IMR-90 (cell line): ENCODE measurements around the gene ESRRG. TPM values are rescaled to one million over a fixed set of nuclear protein-coding genes. Genes with fewer than 3 reads are reported as not detected.

ENCODE experiments used
- ATAC-seq: fragments of 200-7000 bp; cut with Tn5 transposase; 2 replicates; pipeline ENCODE4 v1.9.1; 2020; ENCODE audit warnings: low read depth, mild to moderate bottlenecking, moderate library complexity
- BruUV-seq: library from RNA; stranded (reverse); fragments of 400-500 nt; replicated peaks from 2 replicates; lab custom pipeline; 2021; lab: Mats Ljungman, UMichigan
- CTCF ChIA-PET: fragments of 300-600 bp; formaldehyde crosslinking; extraction: SDS; loops from one replicate; lab custom pipeline; 2021; ENCODE audit warnings: antibody characterized with exemption; lab: Yijun Ruan, JAX
- POLR2A ChIA-PET: fragments of 300-600 bp; sonication (Branson Sonifier 250); formaldehyde crosslinking; loops from one replicate; lab custom pipeline; 2022; ENCODE audit warnings: antibody characterized with exemption; ENCODE audit not compliant: unreplicated experiment; lab: Charles Lee
- DNase-seq: peaks from one replicate; pipeline ENCODE4 v3.0.0; 2013
- H2AFZ ChIP-seq: replicated peaks from 2 replicates; pipeline ENCODE3; 2013; ENCODE audit warnings: low read length, mild to moderate bottlenecking; ENCODE audit not compliant: poor library complexity
- H2AK5ac ChIP-seq: 2 replicates; pipeline ENCODE4 v1.6.1; 2013; ENCODE audit warnings: low read depth, low read length, inconsistent platforms
- H2AK9ac ChIP-seq: replicated peaks from 2 replicates; pipeline ENCODE3; 2013; ENCODE audit warnings: mild to moderate bottlenecking, low read depth, low read length, moderate library complexity; ENCODE audit not compliant: poor library complexity
- H2BK120ac ChIP-seq: 2 replicates; pipeline ENCODE4 v1.6.1; 2013; ENCODE audit warnings: low read depth, low read length, inconsistent platforms
- H2BK15ac ChIP-seq: 3 replicates; pipeline ENCODE4 v1.6.1; 2013; ENCODE audit warnings: low read depth, low read length, inconsistent platforms
- H2BK20ac ChIP-seq: 2 replicates; pipeline ENCODE4 v1.6.1; 2013; ENCODE audit warnings: low read depth, mild to moderate bottlenecking, inconsistent platforms, low read length, moderate library complexity
- H2BK5ac ChIP-seq: 2 replicates; pipeline ENCODE4 v1.6.1; 2013; ENCODE audit warnings: mild to moderate bottlenecking, low read depth, low read length, inconsistent platforms; ENCODE audit not compliant: poor library complexity, severe bottlenecking
- H3K14ac ChIP-seq: replicated peaks from 2 replicates; pipeline ENCODE4 v1.6.1; 2013; ENCODE audit warnings: low read depth, low read length, inconsistent platforms
- H3K18ac ChIP-seq: 2 replicates; pipeline ENCODE4 v1.6.1; 2013; ENCODE audit warnings: low read depth, low read length, control low read depth
- H3K23ac ChIP-seq: 2 replicates; pipeline ENCODE4 v1.6.1; 2013; ENCODE audit warnings: low read depth, low read length, inconsistent platforms
- H3K27ac ChIP-seq: 2 replicates; pipeline ENCODE4 v1.5.1; 2013; ENCODE audit warnings: mild to moderate bottlenecking, control low read depth, low read length; ENCODE audit not compliant: insufficient read depth
- H3K27me3 ChIP-seq: 2 replicates; pipeline ENCODE4 v1.6.1; 2013; ENCODE audit warnings: low read length; ENCODE audit not compliant: control insufficient read depth, insufficient read depth
- H3K36me3 ChIP-seq: 2 replicates; pipeline ENCODE4 v1.6.1; 2013; ENCODE audit warnings: low read length, mixed read lengths; ENCODE audit not compliant: control insufficient read depth, insufficient read depth
- H3K4ac ChIP-seq: 2 replicates; pipeline ENCODE4 v1.6.1; 2013; ENCODE audit warnings: low read depth, low read length, inconsistent platforms
- H3K4me1 ChIP-seq: 2 replicates; pipeline ENCODE4 v1.6.1; 2013; ENCODE audit warnings: low read length, mixed read lengths; ENCODE audit not compliant: control insufficient read depth, insufficient read depth
- H3K4me2 ChIP-seq: 2 replicates; pipeline ENCODE4 v1.6.1; 2013; ENCODE audit warnings: low read depth, mild to moderate bottlenecking, control low read depth, low read length, moderate library complexity
- H3K4me3 ChIP-seq: 2 replicates; pipeline ENCODE4 v1.5.1; 2013; ENCODE audit warnings: low read depth, mild to moderate bottlenecking, control low read depth, low read length, moderate library complexity; ENCODE audit not compliant: insufficient read depth
- H3K56ac ChIP-seq: 2 replicates; pipeline ENCODE4 v1.6.1; 2013; ENCODE audit warnings: low read length, inconsistent platforms; ENCODE audit not compliant: insufficient read depth; ENCODE audit errors: extremely low read depth
- H3K79me1 ChIP-seq, 2 experiments: 2 replicates each; pipeline ENCODE4 v1.6.1; 2013; ENCODE audit warnings: low read length in 2 of 2, inconsistent platforms in 1 of 2, low read depth in 1 of 2
- H3K9ac ChIP-seq: 2 replicates; pipeline ENCODE4 v1.6.1; 2013; ENCODE audit warnings: low read depth, low read length, control low read depth
- H3K9me1 ChIP-seq: 2 replicates; pipeline ENCODE4 v1.6.1; 2013; ENCODE audit warnings: low read length, inconsistent platforms; ENCODE audit not compliant: insufficient read depth
- H3K9me3 ChIP-seq: 2 replicates; pipeline ENCODE4 v1.6.1; 2013; ENCODE audit warnings: low read length; ENCODE audit not compliant: control insufficient read depth, insufficient read depth
- H4K20me1 ChIP-seq: 2 replicates; pipeline ENCODE4 v1.6.1; 2013; ENCODE audit warnings: low read length, inconsistent platforms; ENCODE audit not compliant: insufficient read depth
- H4K5ac ChIP-seq: 2 replicates; pipeline ENCODE4 v1.6.1; 2013; ENCODE audit warnings: mild to moderate bottlenecking, low read depth, low read length, control low read depth
- H4K8ac ChIP-seq, 2 experiments: 2 replicates each; pipeline ENCODE4 v1.6.1; 2013; ENCODE audit warnings: low read depth in 2 of 2, low read length in 2 of 2, control low read depth in 1 of 2, inconsistent platforms in 1 of 2
- H4K91ac ChIP-seq: 2 replicates; pipeline ENCODE4 v1.6.1; 2013; ENCODE audit warnings: low read depth, low read length, inconsistent platforms; ENCODE audit not compliant: insufficient read depth
- BHLHE40 ChIP-seq: fragments of 150-350 bp; IDR thresholded peaks from 2 replicates; pipeline ENCODE4 v1.6.1; 2016; ENCODE audit warnings: mild to moderate bottlenecking, low read depth, low read length
- CEBPB ChIP-seq: IDR thresholded peaks from 2 replicates; pipeline ENCODE4 v1.6.1; 2012; ENCODE audit warnings: low read depth, low read length, improper control_type of control experiment
- CHD1 ChIP-seq: IDR thresholded peaks from 2 replicates; pipeline ENCODE4 v1.6.1; 2012; ENCODE audit warnings: low read depth, low read length, improper control_type of control experiment
- CTCF ChIP-seq: conservative IDR thresholded peaks from 2 replicates; pipeline ENCODE4 v1.5.1; 2012; ENCODE audit warnings: mild to moderate bottlenecking, low read depth, low read length, improper control_type of control experiment
- MAFK ChIP-seq: IDR thresholded peaks from 2 replicates; pipeline ENCODE4 v1.6.1; 2012; ENCODE audit warnings: low read depth, low read length, improper control_type of control experiment
- MXI1 ChIP-seq: IDR thresholded peaks from 2 replicates; pipeline ENCODE4 v1.6.1; 2012; ENCODE audit warnings: low read depth, mild to moderate bottlenecking, low read length, moderate library complexity, borderline replicate concordance
- NFE2L2 ChIP-seq: fragments of 150-350 bp; IDR thresholded peaks from 2 replicates; pipeline ENCODE4 v1.6.1; 2016; ENCODE audit warnings: low read depth, mild to moderate bottlenecking, low read length
- POLR2A ChIP-seq: IDR thresholded peaks from 2 replicates; pipeline ENCODE4 v1.6.1; 2012; ENCODE audit warnings: mild to moderate bottlenecking, low read depth, low read length
- RAD21 ChIP-seq: IDR thresholded peaks from 2 replicates; pipeline ENCODE4 v1.6.1; 2012; ENCODE audit warnings: low read length, improper control_type of control experiment
- RCOR1 ChIP-seq: IDR thresholded peaks from 2 replicates; pipeline ENCODE4 v1.6.1; 2012; ENCODE audit warnings: mild to moderate bottlenecking, low read length, improper control_type of control experiment; ENCODE audit not compliant: insufficient replicate concordance
- RFX5 ChIP-seq: IDR thresholded peaks from 2 replicates; pipeline ENCODE4 v1.8.0; 2012; ENCODE audit warnings: low read depth, mild to moderate bottlenecking, low read length, moderate library complexity
- SMC3 ChIP-seq: fragments of 150-350 bp; IDR thresholded peaks from 2 replicates; pipeline ENCODE4 v1.6.1; 2016; ENCODE audit warnings: low read depth, mild to moderate bottlenecking, antibody characterized with exemption, low read length, moderate library complexity
- dilution Hi-C: fragments of 300-500 bp; cut with HindIII; formaldehyde crosslinking; loops from one replicate; pipeline ENCODE4 v1.14.3; 2018; ENCODE audit warnings: low sequenced_read_pairs; ENCODE audit not compliant: unreplicated experiment
- in situ Hi-C: fragments of 300-500 bp; cut with MboI; formaldehyde crosslinking; loops from 3 replicates; pipeline ENCODE4 v1.14.3; 2019; ENCODE audit warnings: low sequenced_read_pairs, inconsistent platforms, mixed read lengths
- intact Hi-C: fragments of 100-400 bp; cut with micrococcal nuclease; formaldehyde crosslinking; loops from 2 replicates; pipeline ENCODE4 v1.10.0; 2022
- polyA plus RNA-seq, 3 experiments: library from polyadenylated mRNA; depleted of rRNA; stranded (reverse); fragments of >200 nt; gene quantifications; 2 replicates each; pipeline ENCODE4 v1.2.3, GENCODE V29; 2012; ENCODE audit warnings: low replicate concordance in 1 of 3
- total RNA-seq: library from RNA; depleted of rRNA; stranded (reverse); fragments of >200 nt; gene quantifications from 2 replicates; pipeline ENCODE4 v1.2.3, GENCODE V29; 2012

ESRRG gene
- total and polyA plus RNA-seq, 2 of the 4 experiments (the other 2 are of a cell fraction) = 0.17 to 0.54 TPM

- TF ChIP-seq CTCF = no peak
- no peak for TF ChIP-seq MXI1
Observed at GRCh38 chr1:216458812-216459211, 264.4 kb downstream of the ESRRG start (continued).

GRCh38 chr1:216457356-216457755 is 265.9 kb downstream of the ESRRG start:
- no TSS peak for BruUV-seq
- H3K23ac ChIP-seq = no peak overlapping the region
- dilution Hi-C loops (no loop called here), intact Hi-C loops (no loop called here), in situ Hi-C loops (no loop called here)
- H4K8ac ChIP-seq = peak overlapping the region; percentile 26 to 61; a peak in 2 of 4 replicates
- peaks cover 3% of the 10 kb centered on the region; the same call in 1 of the 2 replicates for H3K9me1 ChIP-seq
- no peaks in the 10 kb centered on the region for H3K79me1 ChIP-seq
- peak overlapping the region; percentile 55; the same call in 1 of the 2 replicates for H3K27ac ChIP-seq
- no peak overlapping the region for H2AK5ac ChIP-seq
- peak overlapping the region; percentile 75 for H2BK120ac ChIP-seq
- peak overlapping the region; percentile 23; the same call in 1 of the 2 replicates for H3K4ac ChIP-seq
- H3K14ac ChIP-seq = no peak overlapping the region
- peak; percentile 55 for DNase-seq
- peak overlapping the region; percentile 28; the same call in 1 of the 2 replicates for H3K4me2 ChIP-seq
- no peak overlapping the region for H2AK9ac ChIP-seq
- peak overlapping the region; percentile 27; the same call in 1 of the 2 replicates for H4K5ac ChIP-seq
- H3K56ac ChIP-seq = 0 out of 2 replicates have a peak overlapping the region, but pooled peaks have one; percentile 5
- peak overlapping the region; percentile 30 for H2BK20ac ChIP-seq
- H2AFZ ChIP-seq = no peak overlapping the region
- H2BK15ac ChIP-seq = 0 out of 3 replicates have a peak overlapping the region, but pooled peaks have one; percentile 67
- H4K91ac ChIP-seq = peak overlapping the region; percentile 50; the same call in 1 of the 2 replicates
- H3K18ac ChIP-seq = peak overlapping the region; percentile 50
- H2BK5ac ChIP-seq = peak overlapping the region; percentile 75
- no peaks in the 10 kb centered on the region for H4K20me1 ChIP-seq
- ATAC-seq = peak; percentile 59
- ChIA-PET POLR2A (interaction anchor here (0.7 kb wide), 1 partner anchor 500 kb away, joined by 3 read pairs; no protein-coding TSS in a partner anchor), CTCF (no interaction called here)
- no peaks in the 10 kb centered on the region for H3K27me3 ChIP-seq
- H3K36me3 ChIP-seq = no peaks in the 10 kb centered on the region
- H3K9ac ChIP-seq = no peak overlapping the region
- peaks cover 13% of the 10 kb centered on the region for H3K4me1 ChIP-seq
- H3K4me3 ChIP-seq = no peak overlapping the region
- H3K9me3 ChIP-seq = no peaks in the 10 kb centered on the region
- TF ChIP-seq CEBPB = no peak
- TF ChIP-seq RFX5 = no peak
- no peak for TF ChIP-seq BHLHE40
- TF ChIP-seq POLR2A = no peak
- no peak for TF ChIP-seq SMC3
- no peak for TF ChIP-seq RAD21
- no peak for TF ChIP-seq CHD1
- TF ChIP-seq RCOR1 = no peak
- TF ChIP-seq MAFK = no peak
- no peak for TF ChIP-seq CTCF
- no peak for TF ChIP-seq NFE2L2
